Prostate gland (tissue), 2 donors: ENCODE results near the gene KRTAP10-6. TPM values are rescaled to one million over a fixed set of nuclear protein-coding genes. Genes with fewer than 3 reads are reported as not detected.

Experiments
- DNase-seq: peaks from one replicate; pipeline ENCODE4 v3.0.0-alpha.2; 2019; ENCODE audit warnings: low spot score
- H3K27ac ChIP-seq, 2 donors: fragments of 200-600 bp; sonication (generic); 2 replicates each; pipeline ENCODE4 v1.5.1; 2017 to 2019
- H3K27me3 ChIP-seq: fragments of 200-600 bp; sonication (generic); replicated peaks from 2 replicates; pipeline ENCODE4 v1.5.1; 2019; ENCODE audit not compliant: insufficient read depth
- H3K36me3 ChIP-seq, 2 donors: fragments of 200-600 bp; sonication (generic); 1 replicate in 1 of 2; 2 replicates in 1 of 2; pipeline versions ENCODE4 v1.5.1 to v1.8.1; 2017 to 2019
- H3K4me1 ChIP-seq: fragments of 200-600 bp; sonication (generic); replicated peaks from 2 replicates; pipeline ENCODE4 v1.5.1; 2019
- H3K4me3 ChIP-seq, 2 donors: fragments of 200-600 bp; sonication (generic); 2 replicates each; pipeline ENCODE4 v1.5.1; 2017 to 2019
- H3K9me3 ChIP-seq: fragments of 200-600 bp; sonication (generic); 2 replicates; pipeline ENCODE4 v1.5.1; 2017
- POLR2A ChIP-seq: fragments of 450-650 bp; IDR thresholded peaks from one replicate; pipeline ENCODE4 v1.6.1; 2016; ENCODE audit warnings: antibody characterized with exemption, mild to moderate bottlenecking
- POLR2AphosphoS5 ChIP-seq: sonication (generic); formaldehyde crosslinking; IDR thresholded peaks from one replicate; pipeline ENCODE4 v1.6.1; 2017; ENCODE audit warnings: antibody characterized with exemption
- WGBS: methylation state at CpG from one replicate; pipeline ENCODE4 v1.1.5; 2018; 5-methylcytosine and 5-hydroxymethylcytosine counted together
- intact Hi-C: fragments of 100-400 bp; cut with DNase I; formaldehyde crosslinking; loops from one replicate; pipeline ENCODE4 v1.14.2; 2022
- total RNA-seq, 2 donors: library from RNA; depleted of rRNA; stranded (reverse); fragments of >200 nt; gene quantifications; one replicate each; pipeline ENCODE4 v1.1.0, GENCODE V29; 2016
- TF ChIP-seq, protein P1 (sequence below), 4 experiments: fragments of 200-600 bp in 2 of 4; fragments of 450-650 bp in 2 of 4; sonication (generic) in 2 of 4; IDR thresholded peaks; 1 replicate in 3 of 4; 2 replicates in 1 of 4; pipeline ENCODE4 v1.5.1; 2016 to 2019; ENCODE audit warnings: antibody characterized with exemption in 4 of 4, mild to moderate bottlenecking in 2 of 4, moderate library complexity in 2 of 4

KRTAP10-6 gene
- total RNA-seq, 2 donors from 2014 or later = not detected

DNA sequence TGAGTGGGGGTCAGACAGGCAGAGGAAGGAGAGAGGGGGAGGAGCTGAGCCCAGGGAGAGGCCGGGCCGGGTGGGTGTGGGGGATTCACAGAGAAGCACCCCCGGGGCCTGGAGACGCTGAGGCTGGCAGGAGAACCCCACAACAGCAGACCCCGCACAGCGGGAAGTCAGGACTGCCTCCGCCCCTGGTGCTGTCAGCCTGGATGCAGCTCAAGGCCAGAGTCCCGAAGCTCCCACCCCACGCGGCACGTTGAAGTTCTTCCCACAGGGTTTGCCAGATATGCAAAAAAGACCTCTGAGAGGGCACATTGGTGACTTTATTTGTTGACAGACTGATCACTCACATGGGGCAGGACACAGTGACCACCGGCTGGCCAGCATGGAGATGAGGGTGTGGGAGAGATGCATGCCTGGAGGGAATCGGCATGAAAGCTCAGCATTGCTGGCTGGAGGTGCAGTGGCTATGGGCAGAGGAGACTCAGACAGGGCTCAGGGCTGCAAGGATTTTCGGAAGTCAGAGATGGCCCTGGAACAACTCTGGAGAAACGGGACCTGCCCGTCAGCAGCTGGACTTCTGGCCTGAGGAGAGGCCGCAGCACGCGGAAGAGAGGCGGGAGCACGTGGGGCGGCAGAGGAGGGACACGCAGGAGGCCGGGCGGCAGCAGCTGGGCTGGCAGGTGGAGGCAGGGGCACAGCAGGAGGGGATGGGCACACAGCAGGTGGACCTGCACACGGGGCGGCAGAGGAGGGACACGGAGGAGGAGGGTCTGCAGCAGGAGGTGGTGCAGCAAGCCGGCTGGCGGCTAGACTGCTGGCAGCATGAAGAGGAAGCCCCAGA is 34.6 kb downstream of the KRTAP10-6 start:
- intact Hi-C loops = no loop called here
- no peaks in the 10 kb centered on the region for H3K36me3 ChIP-seq
- no peak overlapping the region for H3K4me3 ChIP-seq
- TF ChIP-seq, protein P1, sequence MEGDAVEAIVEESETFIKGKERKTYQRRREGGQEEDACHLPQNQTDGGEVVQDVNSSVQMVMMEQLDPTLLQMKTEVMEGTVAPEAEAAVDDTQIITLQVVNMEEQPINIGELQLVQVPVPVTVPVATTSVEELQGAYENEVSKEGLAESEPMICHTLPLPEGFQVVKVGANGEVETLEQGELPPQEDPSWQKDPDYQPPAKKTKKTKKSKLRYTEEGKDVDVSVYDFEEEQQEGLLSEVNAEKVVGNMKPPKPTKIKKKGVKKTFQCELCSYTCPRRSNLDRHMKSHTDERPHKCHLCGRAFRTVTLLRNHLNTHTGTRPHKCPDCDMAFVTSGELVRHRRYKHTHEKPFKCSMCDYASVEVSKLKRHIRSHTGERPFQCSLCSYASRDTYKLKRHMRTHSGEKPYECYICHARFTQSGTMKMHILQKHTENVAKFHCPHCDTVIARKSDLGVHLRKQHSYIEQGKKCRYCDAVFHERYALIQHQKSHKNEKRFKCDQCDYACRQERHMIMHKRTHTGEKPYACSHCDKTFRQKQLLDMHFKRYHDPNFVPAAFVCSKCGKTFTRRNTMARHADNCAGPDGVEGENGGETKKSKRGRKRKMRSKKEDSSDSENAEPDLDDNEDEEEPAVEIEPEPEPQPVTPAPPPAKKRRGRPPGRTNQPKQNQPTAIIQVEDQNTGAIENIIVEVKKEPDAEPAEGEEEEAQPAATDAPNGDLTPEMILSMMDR (IDR thresholded peaks at IDR 0.05) = no peak
- TF ChIP-seq POLR2A (no peak), POLR2AphosphoS5 (no peak)
- no peaks in the 10 kb centered on the region for H3K9me3 ChIP-seq
- WGBS = 56% methylated on average over 30 of the region's 30 CpGs
- no peak overlapping the region for H3K27ac ChIP-seq
- no peaks in the 10 kb centered on the region for H3K4me1 ChIP-seq
- H3K27me3 ChIP-seq = no peaks in the 10 kb centered on the region
- DNase-seq = no peak

DNA sequence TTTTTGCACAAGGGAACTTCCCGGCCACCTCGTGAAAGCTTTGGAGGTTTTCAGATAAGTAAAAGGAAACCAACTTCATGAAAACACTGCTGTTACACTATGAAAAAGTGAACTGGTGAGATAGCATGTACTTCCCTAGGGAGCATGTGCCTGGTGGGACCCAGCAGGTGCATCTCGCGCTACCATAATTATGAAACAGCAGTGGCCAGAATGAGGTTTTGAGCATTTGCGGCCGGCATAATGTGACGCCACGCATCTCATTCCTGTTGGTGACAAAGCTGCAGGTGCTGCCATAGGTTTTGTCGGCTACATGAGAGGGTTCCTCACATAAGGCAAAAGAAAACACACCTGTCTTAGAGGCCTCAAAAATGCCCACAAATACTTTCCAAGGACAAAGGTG is 35.4 kb downstream of the KRTAP10-6 start:
- Histone ChIP-seq H3K27me3 (no peaks in the 10 kb centered on the region), H3K36me3 (no peaks in the 10 kb centered on the region), H3K4me3 (no peak overlapping the region), H3K9me3 (no peaks in the 10 kb centered on the region), H3K4me1 (no peaks in the 10 kb centered on the region), H3K27ac (no peak overlapping the region)
- DNase-seq = no peak
- TF ChIP-seq POLR2A (no peak), POLR2AphosphoS5 (no peak)
- TF ChIP-seq, protein P1 (IDR thresholded peaks at IDR 0.05) = no peak
- WGBS = 78% methylated on average over 9 of the region's 9 CpGs
- intact Hi-C loops = no loop called here

DNA sequence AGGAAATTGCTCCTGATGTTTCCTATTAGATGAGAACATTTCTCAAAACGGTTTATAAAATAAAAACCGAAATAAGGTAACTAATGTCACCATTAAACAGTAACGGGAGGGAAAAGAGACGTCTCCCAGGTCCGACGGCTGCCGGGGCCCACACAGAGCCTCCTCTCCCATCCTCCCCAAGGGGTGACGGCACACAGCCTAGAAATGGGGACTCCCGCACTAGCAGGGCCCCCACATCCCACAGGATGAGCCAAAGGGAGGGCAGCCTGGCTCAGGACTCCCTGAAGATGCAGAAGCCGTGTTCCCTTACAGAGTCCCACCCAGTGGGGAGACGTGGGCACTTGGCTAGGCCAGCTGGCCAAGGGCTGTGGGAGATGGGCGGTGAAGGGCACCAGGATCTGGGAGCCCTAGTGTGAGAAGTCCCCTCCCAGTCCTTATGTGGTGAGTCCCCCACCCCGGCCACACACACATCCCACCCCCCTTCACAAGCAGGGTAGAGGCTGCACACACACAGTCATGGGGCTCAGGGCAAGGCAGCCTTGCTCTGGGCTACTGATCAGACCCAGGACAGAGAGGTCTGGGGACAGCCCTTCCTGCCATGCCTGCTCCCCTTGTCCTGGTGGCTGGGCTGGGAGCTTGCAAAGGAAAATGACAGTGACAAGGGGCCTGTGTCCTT is 37.0 kb downstream of the KRTAP10-6 start:
- 83% methylated on average over 13 of the region's 13 CpGs for WGBS
- H3K4me3 ChIP-seq = no peak overlapping the region
- no peak overlapping the region for H3K27ac ChIP-seq
- no peaks in the 10 kb centered on the region for H3K36me3 ChIP-seq
- H3K27me3 ChIP-seq = no peaks in the 10 kb centered on the region
- H3K4me1 ChIP-seq = no peaks in the 10 kb centered on the region
- intact Hi-C loops = no loop called here
- DNase-seq = no peak
- no peak for TF ChIP-seq POLR2AphosphoS5
- TF ChIP-seq, protein P1 (IDR thresholded peaks at IDR 0.05) = no peak
- TF ChIP-seq POLR2A = no peak
- H3K9me3 ChIP-seq = no peaks in the 10 kb centered on the region

DNA sequence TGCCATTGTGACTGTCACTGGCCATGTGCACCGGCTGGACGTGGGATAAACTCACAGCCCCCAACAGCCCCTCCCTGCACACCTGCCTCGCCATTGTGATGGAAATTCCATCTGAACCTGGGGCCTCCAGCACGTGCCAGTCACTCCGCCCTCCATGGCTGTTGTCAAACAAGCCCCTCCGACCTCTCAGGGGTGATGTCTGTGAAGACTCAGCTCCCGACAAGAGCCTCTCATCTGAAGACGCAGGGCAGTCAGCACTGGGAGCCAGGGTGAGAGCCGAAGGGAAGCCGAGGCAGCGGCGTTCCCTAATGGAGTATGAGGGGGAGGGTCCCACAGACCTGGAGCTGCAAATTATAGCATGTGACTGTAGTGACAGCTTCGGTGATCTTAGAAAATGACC is 39.6 kb downstream of the KRTAP10-6 start:
- TF ChIP-seq POLR2A = no peak
- TF ChIP-seq, protein P1 (IDR thresholded peaks at IDR 0.05) = no peak
- no peak for TF ChIP-seq POLR2AphosphoS5
- intact Hi-C loops = no loop called here
- H3K4me1 ChIP-seq = no peaks in the 10 kb centered on the region
- H3K27ac ChIP-seq = no peak overlapping the region
- H3K4me3 ChIP-seq = no peak overlapping the region
- 83% methylated on average over 13 of the region's 13 CpGs for WGBS
- H3K36me3 ChIP-seq = no peaks in the 10 kb centered on the region
- no peaks in the 10 kb centered on the region for H3K9me3 ChIP-seq
- H3K27me3 ChIP-seq = no peaks in the 10 kb centered on the region
- no peak for DNase-seq
